HCT116 (cell line): Measurements from ENCODE around the gene NCMAP. TPM values are rescaled to one million over a fixed set of nuclear protein-coding genes. Genes with fewer than 3 reads are reported as not detected.

Experiments
- ATAC-seq: fragments of 200-7000 bp; cut with Tn5 transposase; 2 replicates; pipeline ENCODE4 v1.9.1; 2020; ENCODE audit warnings: mild to moderate bottlenecking, moderate library complexity
- BruUV-seq: library from RNA; stranded (reverse); fragments of 400-500 nt; replicated peaks from 2 replicates; lab custom pipeline; 2021; lab: Mats Ljungman, UMichigan
- CTCF ChIA-PET: fragments of 300-600 bp; sonication (Branson Sonifier 250); formaldehyde crosslinking; loops from one replicate; lab custom pipeline; 2021; ENCODE audit warnings: antibody characterized with exemption; lab: Charles Lee
- POLR2A ChIA-PET: fragments of 300-600, 350-600 bp; sonication (Branson Sonifier 250); formaldehyde crosslinking; loops from one replicate; lab custom pipeline; 2021; ENCODE audit warnings: antibody characterized with exemption; lab: Charles Lee
- RAD21 ChIA-PET, 2 experiments: fragments of 300-600 bp; sonication (Branson Sonifier 250); formaldehyde crosslinking; loops; one replicate each; lab custom pipeline; 2023; ENCODE audit warnings: low total read pairs in 2 of 2; ENCODE audit not compliant: uncharacterized antibody in 2 of 2, unreplicated experiment in 2 of 2, low non-redundant PET in 1 of 2; lab: Charles Lee
- DNase-seq: peaks from one replicate; pipeline ENCODE4 v3.0.0-alpha.2; 2010; ENCODE audit warnings: low read depth, low spot score
- H2AFZ ChIP-seq: fragments of 200-600 bp; shearing (Covaris generic), sonication (generic); 2 replicates; pipeline ENCODE4 v1.6.1; 2017; ENCODE audit warnings: low read depth, mixed run types, mixed read lengths, antibody characterized with exemption, low read length; ENCODE audit not compliant: poor library complexity, severe bottlenecking
- H3K27ac ChIP-seq: 2 replicates; pipeline ENCODE4 v1.5.1; 2012; ENCODE audit warnings: low read depth, low read length
- H3K27me3 ChIP-seq: fragments of 200-600 bp; sonication (generic); 2 replicates; pipeline ENCODE4 v1.6.1; 2016; ENCODE audit warnings: mixed run types, low read length, mixed read lengths; ENCODE audit not compliant: insufficient read depth
- H3K36me3 ChIP-seq, 2 experiments: fragments of 200-500 bp in 1 of 2; fragments of 200-600 bp in 1 of 2; sonication (Bioruptor generic) in 1 of 2; sonication (generic) in 1 of 2; 2 replicates each; pipeline versions ENCODE4 v1.5.1 to v1.6.1; 2014 to 2016; ENCODE audit warnings: low read length in 2 of 2, inconsistent platforms in 1 of 2, mixed read lengths in 1 of 2, mixed run types in 1 of 2; ENCODE audit not compliant: insufficient read depth in 2 of 2, control insufficient read depth in 1 of 2
- H3K4me1 ChIP-seq, 2 experiments: fragments of 200-600 bp in 1 of 2; sonication (generic) in 1 of 2; 2 replicates each; pipeline versions ENCODE4 v1.5.1 to v1.6.1; 2012 to 2017; ENCODE audit warnings: low read length in 2 of 2, inconsistent platforms in 1 of 2, mild to moderate bottlenecking in 1 of 2, mixed read lengths in 1 of 2, mixed run types in 1 of 2, moderate library complexity in 1 of 2; ENCODE audit not compliant: insufficient read depth in 2 of 2, control insufficient read depth in 1 of 2
- H3K4me2 ChIP-seq: fragments of 200-600 bp; sonication (generic); 2 replicates; pipeline ENCODE4 v1.6.1; 2017; ENCODE audit warnings: mixed run types, low read length, mixed read lengths
- H3K4me3 ChIP-seq, 2 experiments: fragments of 200-600 bp in 1 of 2; sonication (generic) in 1 of 2; replicated peaks in 1 of 2; 2 replicates each; pipeline ENCODE4 v1.5.1; 2011 to 2016; ENCODE audit warnings: low read length in 2 of 2, control low read depth in 1 of 2, low read depth in 1 of 2, mild to moderate bottlenecking in 1 of 2, mixed read lengths in 1 of 2, mixed run types in 1 of 2
- H3K79me2 ChIP-seq: fragments of 200-600 bp; sonication (generic); 2 replicates; pipeline ENCODE4 v1.6.1; 2017; ENCODE audit warnings: mild to moderate bottlenecking, mixed run types, low read length, moderate library complexity, mixed read lengths; ENCODE audit not compliant: insufficient read depth
- H3K9ac ChIP-seq: fragments of 200-600 bp; sonication (generic); 2 replicates; pipeline ENCODE4 v1.6.1; 2016; ENCODE audit warnings: low read length, mixed read lengths
- H3K9me2 ChIP-seq: fragments of 200-600 bp; sonication (generic), shearing (Covaris generic); 2 replicates; pipeline ENCODE4 v1.6.1; 2017; ENCODE audit warnings: mixed run types, mild to moderate bottlenecking, moderate library complexity; ENCODE audit not compliant: insufficient read depth
- H3K9me3 ChIP-seq, 2 experiments: fragments of 200-500 bp in 1 of 2; fragments of 200-600 bp in 1 of 2; sonication (Bioruptor generic) in 1 of 2; sonication (generic) in 1 of 2; 2 replicates each; pipeline ENCODE4 v1.6.1; 2014 to 2017; ENCODE audit warnings: low read length in 2 of 2, mixed read lengths in 2 of 2, inconsistent platforms in 1 of 2, low read depth in 1 of 2, mild to moderate bottlenecking in 1 of 2, mixed run types in 1 of 2, moderate library complexity in 1 of 2; ENCODE audit not compliant: control insufficient read depth in 1 of 2, insufficient read depth in 1 of 2
- H4K20me1 ChIP-seq: fragments of 200-600 bp; sonication (generic), shearing (Covaris generic); 2 replicates; pipeline ENCODE4 v1.6.1; 2017; ENCODE audit warnings: mixed run types, mild to moderate bottlenecking, moderate library complexity; ENCODE audit not compliant: insufficient read depth
- ATF3 ChIP-seq: IDR thresholded peaks from 2 replicates; pipeline ENCODE4 v1.6.1; 2012
- CBX3 ChIP-seq: IDR thresholded peaks from 2 replicates; pipeline ENCODE4 v1.6.1; 2012; ENCODE audit warnings: low read depth
- CEBPB ChIP-seq: IDR thresholded peaks from 2 replicates; pipeline ENCODE4 v1.6.1; 2012; ENCODE audit warnings: low read depth
- EGR1 ChIP-seq: IDR thresholded peaks from 2 replicates; pipeline ENCODE4 v1.6.1; 2012; ENCODE audit warnings: low read depth
- ELF1 ChIP-seq: IDR thresholded peaks from 2 replicates; pipeline ENCODE4 v1.6.1; 2012; ENCODE audit warnings: low read depth, borderline replicate concordance
- EZH2 ChIP-seq: fragments of 200-600 bp; sonication (generic); IDR thresholded peaks from 2 replicates; pipeline ENCODE4 v1.6.1; 2017; ENCODE audit warnings: antibody characterized with exemption, mixed run types
- FOSL1 ChIP-seq: IDR thresholded peaks from 2 replicates; pipeline ENCODE4 v1.6.1; 2012; ENCODE audit warnings: low read depth
- MAX ChIP-seq: IDR thresholded peaks from 2 replicates; pipeline ENCODE4 v1.6.1; 2012
- RAD21 ChIP-seq: IDR thresholded peaks from 2 replicates; pipeline ENCODE4 v1.6.1; 2012; ENCODE audit warnings: low read depth, mild to moderate bottlenecking
- SP1 ChIP-seq: IDR thresholded peaks from 2 replicates; pipeline ENCODE4 v1.6.1; 2012; ENCODE audit warnings: low read depth
- SRF ChIP-seq: IDR thresholded peaks from 2 replicates; pipeline ENCODE4 v1.6.1; 2012; ENCODE audit warnings: low read depth
- TCF7L2 ChIP-seq: IDR thresholded peaks from 2 replicates; pipeline ENCODE4 v1.7.0; 2011; ENCODE audit warnings: borderline replicate concordance, inconsistent platforms; ENCODE audit not compliant: insufficient read depth, insufficient read length; ENCODE audit errors: extremely low read depth
- YY1 ChIP-seq: IDR thresholded peaks from 2 replicates; pipeline ENCODE4 v1.6.1; 2011; ENCODE audit warnings: low read length, low read depth, moderate library complexity, mild to moderate bottlenecking; ENCODE audit not compliant: insufficient replicate concordance; ENCODE audit errors: extremely low read depth
- ZBTB33 ChIP-seq: IDR thresholded peaks from 2 replicates; pipeline ENCODE4 v1.6.1; 2011; ENCODE audit warnings: mild to moderate bottlenecking, low read length, moderate library complexity; ENCODE audit not compliant: insufficient replicate concordance; ENCODE audit errors: extremely low read depth
- ZFX ChIP-seq: fragments of 450-650 bp; IDR thresholded peaks from 2 replicates; pipeline ENCODE4 v1.6.1; 2017
- intact Hi-C: fragments of 100-400 bp; cut with micrococcal nuclease; formaldehyde crosslinking; loops from 2 replicates; pipeline ENCODE4 v1.10.0; 2022
- total RNA-seq: library from RNA; stranded (reverse); gene quantifications from one replicate; pipeline ENCODE4 v1.2.1, GENCODE V29; 2021; ENCODE audit not compliant: unreplicated experiment

Gene NCMAP
- total RNA-seq, 1 experiment from 2014 or later: 0.84 TPM

GRCh38 chr1:24516506-24516905 lies 39.4 kb upstream of the NCMAP start:
- no peaks in the 10 kb centered on the region for H4K20me1 ChIP-seq
- H3K27me3 ChIP-seq: no peaks in the 10 kb centered on the region
- peaks cover 18 to 19% of the 10 kb centered on the region in 2 experiments for H3K4me1 ChIP-seq
- intact Hi-C loops: loop anchor here (10.0 kb wide), 1 partner anchor 318 kb away; no protein-coding TSS in a partner anchor
- H2AFZ ChIP-seq: no peak overlapping the region
- no TSS peak for BruUV-seq
- H3K36me3 ChIP-seq: no peaks in the 10 kb centered on the region
- no peaks in the 10 kb centered on the region for H3K9me2 ChIP-seq
- no peak overlapping the region; the same call in 1 of the 2 replicates for H3K9ac ChIP-seq
- DNase-seq (no peak), ATAC-seq (no peak)
- no peak overlapping the region for H3K4me3 ChIP-seq
- ChIA-PET RAD21 (no interaction called here), POLR2A (no interaction called here), CTCF (interaction anchor here (2.3 to 2.7 kb wide), 2 partner anchors 10 to 101 kb away, joined by 8 to 17 read pairs; partner anchors contain the start of gene NIPAL3)
- H3K9me3 ChIP-seq: no peaks in the 10 kb centered on the region
- no peaks in the 10 kb centered on the region for H3K79me2 ChIP-seq
- peak overlapping the region; percentile 17; the same call in 1 of the 2 replicates for H3K27ac ChIP-seq
- TF ChIP-seq TCF7L2: no peak
- no peak for TF ChIP-seq SP1
- no peak for TF ChIP-seq ATF3
- TF ChIP-seq ELF1: no peak
- no peak for TF ChIP-seq EGR1
- TF ChIP-seq MAX: no peak
- TF ChIP-seq YY1: no peak
- no peak for TF ChIP-seq FOSL1
- TF ChIP-seq ZFX: no peak
- no peak for TF ChIP-seq ZBTB33
- no peak for TF ChIP-seq CBX3
- TF ChIP-seq CEBPB: no peak
- TF ChIP-seq SRF: no peak
- TF ChIP-seq RAD21: no peak
- TF ChIP-seq EZH2: no peak
- H3K4me2 ChIP-seq: 0 out of 2 replicates have a peak overlapping the region, but pooled peaks have one; percentile 11
